ENCODE data around the gene RGCC. TPM values are rescaled to one million over a fixed set of nuclear protein-coding genes. Genes with fewer than 3 reads are reported as not detected.

Gene RGCC
- total RNA-seq, 1 experiment from 2014 or later = 2.6 TPM

- no TSS peak for BruUV-seq (replicated peaks)
- Histone ChIP-seq H4K20me1 (ENCODE audit: low read length) (no peaks in the 10 kb centered on the region), H3K79me2 (ENCODE audit: low read length) (no peaks in the 10 kb centered on the region), H3F3A (ENCODE audit: low read length, unreplicated experiment) (no peaks in the 10 kb centered on the region), H3K27me3 (ENCODE audit: low read length) (no peaks in the 10 kb centered on the region), H3K9me3 (ENCODE audit: low read length) (no peaks in the 10 kb centered on the region), H3K4me3 (ENCODE audit: low read length) (no peak overlapping the region), H3K36me3 (ENCODE audit: low read depth, low read length) (no peaks in the 10 kb centered on the region), H3K9ac (ENCODE audit: low read length) (no peak overlapping the region), H3K4me1 (ENCODE audit: insufficient read depth, low read length) (no peaks in the 10 kb centered on the region), H2AFZ (ENCODE audit: low read length) (no peak overlapping the region), H3K4me2 (ENCODE audit: low read length) (no peak overlapping the region), H3K9me2 (replicated peaks; ENCODE audit: low read length) (no peaks in the 10 kb centered on the region), H3K27ac (ENCODE audit: low read length) (no peak overlapping the region)
- ATAC-seq (no peak), DNase-seq (no peak)
- intact Hi-C loops (cut with micrococcal nuclease) = no loop called here
- TF ChIP-seq EZH2 (IDR thresholded peaks at IDR 0.05; ENCODE audit: low read length, unreplicated experiment) (no peak), EZH2phosphoT487 (IDR thresholded peaks at IDR 0.05; ENCODE audit: borderline replicate concordance, low read length) (no peak)
- TF ChIP-seq, protein P1, sequence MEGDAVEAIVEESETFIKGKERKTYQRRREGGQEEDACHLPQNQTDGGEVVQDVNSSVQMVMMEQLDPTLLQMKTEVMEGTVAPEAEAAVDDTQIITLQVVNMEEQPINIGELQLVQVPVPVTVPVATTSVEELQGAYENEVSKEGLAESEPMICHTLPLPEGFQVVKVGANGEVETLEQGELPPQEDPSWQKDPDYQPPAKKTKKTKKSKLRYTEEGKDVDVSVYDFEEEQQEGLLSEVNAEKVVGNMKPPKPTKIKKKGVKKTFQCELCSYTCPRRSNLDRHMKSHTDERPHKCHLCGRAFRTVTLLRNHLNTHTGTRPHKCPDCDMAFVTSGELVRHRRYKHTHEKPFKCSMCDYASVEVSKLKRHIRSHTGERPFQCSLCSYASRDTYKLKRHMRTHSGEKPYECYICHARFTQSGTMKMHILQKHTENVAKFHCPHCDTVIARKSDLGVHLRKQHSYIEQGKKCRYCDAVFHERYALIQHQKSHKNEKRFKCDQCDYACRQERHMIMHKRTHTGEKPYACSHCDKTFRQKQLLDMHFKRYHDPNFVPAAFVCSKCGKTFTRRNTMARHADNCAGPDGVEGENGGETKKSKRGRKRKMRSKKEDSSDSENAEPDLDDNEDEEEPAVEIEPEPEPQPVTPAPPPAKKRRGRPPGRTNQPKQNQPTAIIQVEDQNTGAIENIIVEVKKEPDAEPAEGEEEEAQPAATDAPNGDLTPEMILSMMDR (conservative IDR thresholded peaks at IDR 0.05; ENCODE audit: low read depth, low read length) = no peak
- POLR2A ChIA-PET (ENCODE audit: unreplicated experiment) = no interaction called here
- CTCF ChIA-PET = no interaction called here
Measured at GRCh38 chr13:41408746-41409145, 48.6 kb upstream of the RGCC start.

DNA sequence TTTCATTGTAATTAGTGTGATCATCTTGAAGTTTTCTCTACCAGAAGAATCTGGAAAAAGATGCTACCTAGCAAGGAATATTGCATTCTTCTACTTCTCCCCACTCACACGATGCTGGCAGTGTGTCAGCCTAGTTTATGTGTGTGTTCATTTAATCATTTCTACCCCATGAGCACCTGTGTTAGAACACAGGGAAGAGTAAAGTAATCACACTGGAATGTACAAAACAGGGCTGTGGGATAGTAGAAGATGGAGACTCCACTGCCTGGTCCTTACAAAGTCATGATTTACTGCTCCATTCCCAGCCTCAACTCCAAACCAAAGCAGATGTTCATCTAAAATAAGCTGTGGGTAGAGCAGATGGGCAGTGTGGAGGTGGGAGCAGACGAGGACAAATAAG, 47.7 kb upstream of the RGCC start:
- Histone ChIP-seq H4K20me1 (ENCODE audit: low read length) (no peaks in the 10 kb centered on the region), H3K4me3 (ENCODE audit: low read length) (no peak overlapping the region), H3K4me2 (ENCODE audit: low read length) (no peak overlapping the region), H3F3A (ENCODE audit: low read length, unreplicated experiment) (no peaks in the 10 kb centered on the region), H3K9me2 (replicated peaks; ENCODE audit: low read length) (no peaks in the 10 kb centered on the region), H3K79me2 (ENCODE audit: low read length) (no peaks in the 10 kb centered on the region), H2AFZ (ENCODE audit: low read length) (no peak overlapping the region), H3K4me1 (ENCODE audit: insufficient read depth, low read length) (no peaks in the 10 kb centered on the region), H3K9ac (ENCODE audit: low read length) (no peak overlapping the region), H3K36me3 (ENCODE audit: low read depth, low read length) (no peaks in the 10 kb centered on the region), H3K27me3 (ENCODE audit: low read length) (no peaks in the 10 kb centered on the region), H3K9me3 (ENCODE audit: low read length) (no peaks in the 10 kb centered on the region), H3K27ac (ENCODE audit: low read length) (no peak overlapping the region)
- TF ChIP-seq EZH2 (IDR thresholded peaks at IDR 0.05; ENCODE audit: low read length, unreplicated experiment) (no peak), EZH2phosphoT487 (IDR thresholded peaks at IDR 0.05; ENCODE audit: borderline replicate concordance, low read length) (no peak)
- TF ChIP-seq, protein P1 (conservative IDR thresholded peaks at IDR 0.05; ENCODE audit: low read depth, low read length) = no peak
- intact Hi-C loops (cut with micrococcal nuclease) = loop anchor here (10.0 kb wide), 1 partner anchor 705 kb away; no protein-coding TSS in a partner anchor
- CTCF ChIA-PET = no interaction called here
- DNase-seq = no peak
- POLR2A ChIA-PET (ENCODE audit: unreplicated experiment) = no interaction called here
- no TSS peak for BruUV-seq (replicated peaks)
- no peak for ATAC-seq

GRCh38 chr13:41411060-41411459, 46.3 kb upstream of the RGCC start:
- CTCF ChIA-PET = interaction anchor here (0.7 to 1.4 kb wide), 2 partner anchors 242 to 320 kb away, joined by 4 to 13 read pairs; no protein-coding TSS in a partner anchor
- intact Hi-C loops (cut with micrococcal nuclease) = loop anchor here (1.0 to 10.0 kb wide), 3 partner anchors 237 to 704 kb away; no protein-coding TSS in a partner anchor
- DNase-seq = no peak

More at GRCh38 chr13:41411060-41411459, 46.3 kb upstream of the RGCC start:
- no peaks in the 10 kb centered on the region for H3K79me2 ChIP-seq (ENCODE audit: low read length)
- no peaks in the 10 kb centered on the region for H3K36me3 ChIP-seq (ENCODE audit: low read depth, low read length)
- POLR2A ChIA-PET (ENCODE audit: unreplicated experiment) = no interaction called here
- no peaks in the 10 kb centered on the region for H3F3A ChIP-seq (ENCODE audit: low read length, unreplicated experiment)
- H3K27me3 ChIP-seq (ENCODE audit: low read length) = no peaks in the 10 kb centered on the region
- no peaks in the 10 kb centered on the region for H3K9me3 ChIP-seq (ENCODE audit: low read length)
- H3K9me2 ChIP-seq (replicated peaks; ENCODE audit: low read length) = no peaks in the 10 kb centered on the region
- no peak overlapping the region for H3K9ac ChIP-seq (ENCODE audit: low read length)
- no peak overlapping the region for H3K4me2 ChIP-seq (ENCODE audit: low read length)
- H3K4me1 ChIP-seq (ENCODE audit: insufficient read depth, low read length) = no peaks in the 10 kb centered on the region
- no peak overlapping the region for H3K4me3 ChIP-seq (ENCODE audit: low read length)
- no TSS peak for BruUV-seq (replicated peaks)
- no peak overlapping the region for H3K27ac ChIP-seq (ENCODE audit: low read length)
- no peaks in the 10 kb centered on the region for H4K20me1 ChIP-seq (ENCODE audit: low read length)
- TF ChIP-seq EZH2 (IDR thresholded peaks at IDR 0.05; ENCODE audit: low read length, unreplicated experiment) (no peak), EZH2phosphoT487 (IDR thresholded peaks at IDR 0.05; ENCODE audit: borderline replicate concordance, low read length) (no peak)
- TF ChIP-seq, protein P1 (conservative IDR thresholded peaks at IDR 0.05; ENCODE audit: low read depth, low read length) = no peak
- no peak for ATAC-seq
- H2AFZ ChIP-seq (ENCODE audit: low read length) = no peak overlapping the region

All from PC-3 (cell line).